Thyroid gland (tissue), 4 donors: Measurements from ENCODE around the gene TCF7L1.

ENCODE experiments used
- POLR2A ChIP-seq, 2 donors: fragments of 450-650 bp; IDR thresholded peaks; one replicate each; pipeline ENCODE4 v1.6.1; 2017; ENCODE audit warnings: antibody characterized with exemption in 2 of 2, mild to moderate bottlenecking in 2 of 2, moderate library complexity in 1 of 2
- TF ChIP-seq, protein P1 (sequence below), 6 experiments: fragments of 200-600 bp in 3 of 6; fragments of 450-650 bp in 3 of 6; sonication (generic) in 3 of 6; IDR thresholded peaks; one replicate each; pipeline ENCODE4 v1.5.1; 2016 to 2019; ENCODE audit warnings: antibody characterized with exemption in 6 of 6, mild to moderate bottlenecking in 2 of 6, inconsistent platforms in 1 of 6, moderate library complexity in 1 of 6

- TF ChIP-seq, protein P1, sequence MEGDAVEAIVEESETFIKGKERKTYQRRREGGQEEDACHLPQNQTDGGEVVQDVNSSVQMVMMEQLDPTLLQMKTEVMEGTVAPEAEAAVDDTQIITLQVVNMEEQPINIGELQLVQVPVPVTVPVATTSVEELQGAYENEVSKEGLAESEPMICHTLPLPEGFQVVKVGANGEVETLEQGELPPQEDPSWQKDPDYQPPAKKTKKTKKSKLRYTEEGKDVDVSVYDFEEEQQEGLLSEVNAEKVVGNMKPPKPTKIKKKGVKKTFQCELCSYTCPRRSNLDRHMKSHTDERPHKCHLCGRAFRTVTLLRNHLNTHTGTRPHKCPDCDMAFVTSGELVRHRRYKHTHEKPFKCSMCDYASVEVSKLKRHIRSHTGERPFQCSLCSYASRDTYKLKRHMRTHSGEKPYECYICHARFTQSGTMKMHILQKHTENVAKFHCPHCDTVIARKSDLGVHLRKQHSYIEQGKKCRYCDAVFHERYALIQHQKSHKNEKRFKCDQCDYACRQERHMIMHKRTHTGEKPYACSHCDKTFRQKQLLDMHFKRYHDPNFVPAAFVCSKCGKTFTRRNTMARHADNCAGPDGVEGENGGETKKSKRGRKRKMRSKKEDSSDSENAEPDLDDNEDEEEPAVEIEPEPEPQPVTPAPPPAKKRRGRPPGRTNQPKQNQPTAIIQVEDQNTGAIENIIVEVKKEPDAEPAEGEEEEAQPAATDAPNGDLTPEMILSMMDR (IDR thresholded peaks at IDR 0.05), result no peak
- TF ChIP-seq POLR2A (IDR thresholded peaks at IDR 0.05), result no peak
Measured at GRCh38 chr2:85185431-85185940, 52.3 kb downstream of the TCF7L1 start.
